HG02938 (cell line): ENCODE measurements around the gene PRMT7.
"Not testable (repeated sequence)": the region's sequence is repeated elsewhere in the genome, so short reads cannot be mapped to it uniquely, and the experiment has no call there.

Experiments used
- ATAC-seq: cut with Tn5 transposase; IDR thresholded peaks from one replicate; pipeline ENCODE4 v1.9.1; 2021; ENCODE audit warnings: mild to moderate bottlenecking, moderate library complexity; ENCODE audit not compliant: unreplicated experiment

PRMT7 gene

DNA sequence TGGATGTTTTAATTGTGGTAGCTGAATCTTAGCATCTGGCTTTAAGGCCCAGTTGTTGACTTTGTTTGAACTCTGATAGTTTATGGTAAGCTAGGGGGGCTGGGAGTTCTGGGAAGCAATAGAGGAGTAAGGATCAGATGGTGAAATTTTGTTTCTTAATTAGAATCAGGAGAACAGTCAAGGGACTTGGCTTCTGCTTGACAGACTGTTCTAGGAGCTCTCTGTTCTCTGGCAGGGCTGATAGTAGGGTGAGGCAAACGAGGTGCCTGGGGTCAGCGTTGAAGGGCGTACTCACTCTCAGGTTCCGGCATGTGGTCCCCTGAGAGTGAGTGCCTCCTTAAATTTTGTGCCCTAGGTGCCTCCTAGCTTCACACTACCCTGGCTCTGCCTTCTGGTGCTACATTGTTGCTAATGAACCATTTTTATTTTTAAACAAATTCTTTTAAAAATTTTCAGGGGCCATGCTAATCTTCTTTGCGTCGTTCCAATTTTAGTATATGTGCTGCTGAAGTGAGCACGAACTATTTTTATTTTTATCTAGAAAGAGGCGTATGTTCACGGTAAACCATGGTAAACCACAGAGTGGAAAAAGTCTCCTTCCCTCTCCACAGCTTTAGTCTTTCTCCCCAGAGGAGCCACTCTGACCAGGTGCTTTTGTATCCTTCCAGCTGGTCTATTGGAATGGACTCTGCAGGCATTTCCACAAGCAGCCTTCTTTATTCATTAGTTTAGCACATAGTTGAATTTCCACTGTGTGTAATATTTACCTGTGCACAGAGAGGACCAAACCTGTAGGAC lies 26.8 kb upstream of the PRMT7 start:
- no peak for ATAC-seq

DNA sequence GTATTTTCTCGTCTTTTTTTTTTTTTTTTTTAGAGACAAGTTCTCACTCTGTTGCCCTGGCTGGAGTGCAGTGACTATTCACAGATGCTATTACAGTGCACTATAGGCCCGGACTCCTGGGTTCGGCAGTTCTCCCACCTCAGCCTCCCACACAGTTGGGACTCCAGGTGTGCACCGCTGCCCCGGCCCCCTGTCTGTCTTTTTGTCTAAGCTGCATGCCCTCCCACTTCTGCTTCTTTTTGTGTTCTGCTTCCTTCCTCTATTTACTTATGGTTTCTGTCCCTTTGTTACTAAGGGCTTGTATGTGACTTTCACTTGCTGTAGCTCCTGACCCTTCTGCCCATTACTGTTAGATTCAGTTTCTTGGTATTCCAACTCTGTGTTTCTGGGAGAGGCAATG lies 26.0 kb upstream of the PRMT7 start:
- peak; percentile 42 for ATAC-seq

DNA sequence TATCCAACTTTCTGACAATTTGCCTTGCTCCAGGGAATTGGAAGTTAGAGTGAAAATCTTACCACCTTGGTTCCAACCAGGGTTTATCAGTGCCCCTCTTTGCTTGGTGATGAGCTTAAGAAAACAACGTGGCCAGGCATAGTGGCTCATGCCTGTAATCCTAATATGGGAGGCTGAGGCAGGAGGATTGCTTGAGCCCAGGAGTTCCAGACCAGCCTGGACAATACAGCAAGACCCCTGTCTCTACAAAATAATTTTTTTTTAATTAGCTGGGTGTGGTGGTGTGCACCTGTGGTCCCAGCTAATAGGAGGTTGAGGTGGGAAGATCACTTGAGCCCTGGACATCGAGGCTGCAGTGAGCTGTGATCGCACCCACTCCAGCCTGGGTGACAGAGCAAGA lies 25.1 kb upstream of the PRMT7 start:
- no peak for ATAC-seq

DNA sequence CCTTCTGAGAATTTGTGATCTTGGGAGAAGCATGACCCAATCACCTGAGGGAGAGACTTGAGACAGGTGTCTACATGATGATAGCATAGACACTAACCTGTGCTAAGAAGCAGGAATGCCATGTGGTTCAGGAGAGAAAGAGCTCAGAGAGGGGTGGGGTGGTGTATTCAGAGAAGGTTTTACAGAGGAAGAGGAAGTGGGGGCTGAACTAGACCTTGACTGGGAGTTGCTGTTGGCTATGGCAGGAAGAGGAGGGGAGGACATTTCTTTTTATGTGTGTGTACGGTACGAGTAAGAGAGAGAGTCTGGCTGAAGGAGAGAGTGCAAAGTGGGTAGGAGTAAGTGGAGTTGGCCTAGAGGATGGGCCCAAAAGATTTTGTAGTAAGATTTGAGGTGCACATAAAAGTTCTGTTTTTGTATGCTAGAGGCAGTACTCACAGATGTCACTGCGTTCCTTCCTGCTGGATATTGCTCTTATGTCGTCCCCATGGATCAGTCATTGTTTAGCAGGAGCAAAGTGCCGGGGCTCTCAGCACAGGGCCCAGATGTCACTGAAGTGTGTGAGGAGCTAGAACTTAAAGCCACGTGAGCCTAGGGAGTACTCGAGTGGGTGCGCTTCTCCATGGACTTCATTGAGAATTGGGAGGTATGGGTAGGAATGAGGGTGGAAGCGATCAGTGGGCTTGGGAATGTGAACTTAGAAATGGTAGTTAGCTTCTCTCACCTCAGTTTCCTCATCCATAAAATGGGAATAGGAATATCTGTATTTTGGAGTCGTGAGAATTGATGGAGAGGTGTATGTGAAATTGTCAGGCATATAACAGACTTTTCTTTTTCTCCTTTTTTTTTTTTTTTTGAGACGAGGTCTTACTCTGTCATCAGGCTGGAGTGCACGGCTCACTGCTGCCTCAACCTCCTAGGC lies 24.4 kb upstream of the PRMT7 start:
- no peak for ATAC-seq

DNA sequence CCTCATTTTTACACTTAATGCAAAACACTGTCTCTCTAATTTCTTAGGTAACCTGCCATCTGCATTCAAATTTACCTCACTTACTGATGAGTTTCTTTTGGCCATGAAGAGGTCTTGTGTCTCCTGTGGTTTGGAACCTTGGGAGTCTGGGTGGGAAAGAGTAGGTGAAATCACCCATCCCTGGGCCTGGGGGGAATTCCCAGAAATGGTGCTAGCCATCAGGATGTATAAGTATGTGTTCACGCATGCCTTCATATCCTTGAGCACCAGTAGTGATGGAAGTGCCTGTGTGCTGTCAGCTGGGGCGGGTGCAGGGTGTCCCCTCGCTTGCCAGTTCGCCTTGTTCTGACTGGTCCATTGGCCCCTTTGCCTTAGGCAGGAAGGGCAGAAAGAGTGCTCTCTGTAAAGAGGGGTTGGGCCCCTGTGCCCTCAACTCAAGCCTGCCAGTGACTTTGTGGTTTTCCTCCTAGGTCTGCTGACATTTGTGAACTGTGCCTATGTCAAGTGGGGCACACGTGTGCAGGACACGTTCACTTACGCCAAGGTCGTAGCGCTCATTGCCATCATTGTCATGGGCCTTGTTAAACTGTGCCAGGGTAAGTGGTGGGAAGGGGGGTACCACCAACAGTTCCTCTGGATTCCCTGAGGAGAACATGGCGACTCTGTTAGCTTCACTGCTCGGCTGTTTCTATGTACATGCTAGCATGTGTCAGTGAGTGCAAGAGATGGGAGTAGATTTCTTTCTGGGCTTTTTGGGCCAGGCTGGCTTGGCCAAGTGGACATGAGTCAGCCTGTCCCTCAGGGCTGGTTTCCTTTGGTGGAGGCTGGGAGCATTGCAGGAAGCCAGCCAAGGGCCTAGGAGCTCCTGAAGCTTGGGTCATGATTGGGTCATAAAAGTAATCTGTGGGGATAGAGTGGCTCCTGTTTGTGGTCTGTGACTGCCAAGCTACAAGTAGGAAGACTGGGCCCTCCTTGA lies 23.3 kb upstream of the PRMT7 start:
- no peak for ATAC-seq

DNA sequence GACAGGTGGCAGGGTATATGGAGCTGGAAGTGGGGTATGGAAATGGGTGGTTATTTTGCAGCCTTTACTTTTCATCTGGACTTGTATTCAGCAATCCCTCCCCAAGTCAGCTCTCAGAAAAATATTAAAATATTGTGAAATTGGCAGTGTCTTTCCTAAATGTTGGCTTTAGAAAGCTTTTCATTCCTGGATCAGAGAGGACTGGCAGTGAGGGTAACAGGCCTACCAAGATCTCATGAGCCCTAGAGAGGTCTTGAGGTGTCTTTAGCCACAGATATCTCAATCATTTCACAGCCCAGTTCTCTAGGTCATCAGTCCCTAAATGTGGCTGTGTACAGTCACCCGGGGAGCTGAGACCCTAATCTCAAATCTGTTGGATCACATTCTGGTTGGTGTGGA lies 22.6 kb upstream of the PRMT7 start:
- no peak for ATAC-seq

DNA sequence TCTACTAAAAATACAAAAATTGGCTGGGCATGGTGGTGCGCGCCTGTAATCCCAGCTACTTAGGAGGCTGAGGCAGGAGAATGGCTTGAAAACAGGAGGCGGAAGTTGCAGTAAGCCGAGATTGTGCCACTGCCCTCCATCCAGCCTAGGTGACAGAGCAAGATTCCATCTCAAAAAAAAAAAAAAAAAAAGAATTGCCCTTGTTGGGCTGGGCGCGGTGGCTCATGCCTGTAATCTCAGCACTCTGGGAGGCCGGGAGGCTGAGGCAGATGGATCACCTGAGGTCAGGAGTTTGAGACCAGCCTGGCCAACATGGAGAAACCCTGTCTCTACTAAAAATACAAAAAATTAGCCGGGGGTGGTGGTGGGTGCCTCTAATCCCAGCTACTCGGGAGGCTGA lies 22.0 kb upstream of the PRMT7 start:
- ATAC-seq = not testable (repeated sequence)

DNA sequence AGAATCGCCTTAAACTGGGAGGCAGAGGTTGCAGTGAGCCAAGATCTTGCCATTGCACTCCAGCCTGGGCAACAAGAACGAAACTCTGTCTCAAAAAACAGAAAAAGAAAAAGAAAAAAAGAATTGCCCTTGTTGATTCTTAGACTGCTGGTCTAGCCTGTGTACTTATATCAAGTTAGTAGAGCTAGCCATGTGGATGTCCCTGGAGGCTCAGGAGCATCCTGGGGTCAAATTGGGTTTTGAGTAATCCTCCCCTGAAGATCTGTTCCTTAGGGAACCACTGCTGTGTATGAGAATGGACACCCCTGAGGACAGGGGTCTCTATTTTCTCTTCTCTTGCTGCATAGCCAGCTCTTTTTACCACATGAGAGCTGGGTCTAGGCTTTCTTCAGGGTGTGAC lies 21.6 kb upstream of the PRMT7 start:
- ATAC-seq = no peak

DNA sequence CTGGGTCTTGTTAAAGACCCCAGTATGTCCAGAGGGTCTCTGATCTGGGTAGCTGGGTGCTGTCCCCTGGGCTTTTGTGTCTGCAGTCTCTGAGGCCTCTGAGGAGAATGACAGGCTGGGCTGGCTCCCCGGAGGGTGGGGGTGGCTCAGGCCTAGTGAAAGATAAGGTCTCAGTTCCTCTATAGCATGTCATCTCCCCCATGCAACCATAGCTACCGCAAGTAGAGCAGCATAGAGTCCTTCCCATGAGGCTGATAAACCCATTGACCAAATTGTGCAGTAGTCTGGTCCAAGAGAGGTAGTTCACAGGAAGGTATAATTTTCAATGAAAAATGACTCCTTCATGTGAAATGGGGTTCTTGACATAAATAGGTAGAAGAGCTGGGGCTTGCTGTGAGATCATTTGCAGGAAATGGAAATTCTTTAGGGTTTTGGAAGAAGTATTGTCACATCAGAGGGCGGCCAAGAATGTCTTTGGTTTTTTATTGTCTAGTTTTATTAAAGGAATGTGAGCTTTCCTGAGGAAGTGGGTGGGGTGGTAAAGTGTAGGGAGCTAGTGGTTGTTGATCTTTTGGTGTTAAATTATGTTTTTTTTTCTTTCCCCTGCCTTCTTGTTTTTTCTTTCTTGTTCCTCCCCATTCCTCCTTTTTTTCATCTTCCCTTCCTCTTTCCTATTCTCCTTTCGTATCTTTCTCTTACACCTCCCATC lies 21.0 kb upstream of the PRMT7 start:
- ATAC-seq = peak; percentile 81

DNA sequence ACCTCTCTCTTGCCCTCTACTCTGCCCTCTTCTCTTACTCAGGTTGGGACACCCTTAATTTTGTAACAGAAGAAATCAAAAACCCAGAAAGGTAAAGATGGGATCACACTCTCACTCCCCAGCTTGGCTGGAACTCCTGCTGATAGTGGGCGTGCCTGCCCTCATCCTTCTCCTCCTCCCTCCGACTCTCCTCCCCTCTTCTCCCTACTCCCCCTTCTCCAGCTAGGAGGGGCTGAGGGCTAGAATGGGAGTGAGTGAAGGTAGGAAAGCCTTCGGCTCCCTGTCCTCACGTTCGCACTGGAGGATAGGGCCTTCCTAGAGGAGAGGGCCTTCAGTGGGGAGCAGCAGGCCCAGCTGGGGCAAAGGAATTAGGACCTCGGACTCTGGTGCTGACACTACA lies 20.4 kb upstream of the PRMT7 start:
- ATAC-seq = no peak

DNA sequence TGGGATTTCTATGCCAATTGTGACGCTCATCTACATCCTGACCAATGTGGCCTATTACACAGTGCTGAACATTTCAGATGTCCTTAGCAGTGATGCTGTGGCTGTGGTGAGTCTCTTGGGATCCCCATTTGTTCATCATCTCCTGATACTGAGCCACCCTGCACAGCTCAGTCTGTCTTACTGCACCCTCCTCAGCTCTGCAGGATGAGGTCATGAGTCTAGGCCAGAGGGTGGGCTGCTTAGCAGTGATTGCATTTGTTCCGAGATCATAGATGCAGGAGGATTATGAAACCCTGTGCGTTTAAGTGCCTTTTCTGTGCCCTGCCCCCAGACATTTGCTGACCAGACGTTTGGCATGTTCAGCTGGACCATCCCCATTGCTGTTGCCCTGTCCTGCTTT lies 19.6 kb upstream of the PRMT7 start:
- ATAC-seq = no peak

DNA sequence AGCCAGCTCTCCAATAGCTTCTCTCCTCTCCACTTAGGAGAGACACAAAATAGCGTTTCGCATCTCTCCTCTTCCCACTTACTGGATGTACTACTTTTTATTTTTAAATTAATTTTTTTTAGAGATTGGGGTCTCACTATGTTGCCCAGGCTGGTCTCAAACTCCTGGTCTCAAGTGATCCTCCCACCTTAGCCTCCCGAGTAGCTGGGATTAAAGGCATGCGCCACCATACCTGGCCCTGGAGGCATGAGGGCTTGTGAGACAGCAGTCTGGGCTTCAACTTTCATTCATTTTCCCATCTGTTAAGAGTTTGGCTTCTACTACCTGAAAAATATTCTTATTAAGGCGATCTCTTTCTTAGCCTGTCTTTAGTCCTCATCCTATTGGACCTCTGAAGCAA lies 18.4 kb upstream of the PRMT7 start:
- no peak for ATAC-seq

DNA sequence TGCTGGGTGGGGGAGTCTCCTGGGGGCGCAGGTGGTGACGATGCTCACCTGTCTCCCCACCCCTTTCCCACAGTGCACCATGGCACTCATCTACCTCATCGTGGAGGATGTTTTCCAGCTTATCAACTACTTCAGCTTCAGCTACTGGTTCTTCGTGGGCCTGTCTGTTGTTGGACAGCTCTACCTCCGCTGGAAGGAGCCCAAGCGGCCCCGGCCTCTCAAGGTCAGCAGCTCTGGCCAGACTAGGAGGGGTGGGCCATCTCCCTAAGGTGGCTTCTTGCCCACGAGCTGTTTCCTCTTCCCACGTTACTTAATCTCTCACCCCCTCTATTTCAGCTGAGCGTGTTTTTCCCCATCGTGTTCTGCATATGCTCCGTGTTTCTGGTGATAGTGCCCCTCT lies 14.5 kb upstream of the PRMT7 start:
- no peak for ATAC-seq

DNA sequence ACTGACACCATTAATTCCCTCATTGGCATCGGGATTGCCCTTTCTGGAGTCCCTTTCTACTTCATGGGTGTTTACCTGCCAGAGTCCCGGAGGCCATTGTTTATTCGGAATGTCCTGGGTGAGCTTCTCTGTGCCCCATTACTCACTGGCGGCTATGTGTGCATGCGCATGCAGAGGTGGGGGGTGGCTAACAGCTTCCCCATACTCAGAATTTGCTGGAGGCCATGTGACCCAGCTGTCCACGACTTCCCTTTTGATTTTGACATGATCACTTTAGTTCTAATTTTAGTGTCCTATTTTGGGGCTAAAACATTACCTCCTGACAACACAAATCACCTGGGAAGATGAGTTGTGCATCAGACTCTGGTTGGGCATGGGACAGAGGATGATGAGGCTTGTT lies 14.1 kb upstream of the PRMT7 start:
- ATAC-seq = no peak

DNA sequence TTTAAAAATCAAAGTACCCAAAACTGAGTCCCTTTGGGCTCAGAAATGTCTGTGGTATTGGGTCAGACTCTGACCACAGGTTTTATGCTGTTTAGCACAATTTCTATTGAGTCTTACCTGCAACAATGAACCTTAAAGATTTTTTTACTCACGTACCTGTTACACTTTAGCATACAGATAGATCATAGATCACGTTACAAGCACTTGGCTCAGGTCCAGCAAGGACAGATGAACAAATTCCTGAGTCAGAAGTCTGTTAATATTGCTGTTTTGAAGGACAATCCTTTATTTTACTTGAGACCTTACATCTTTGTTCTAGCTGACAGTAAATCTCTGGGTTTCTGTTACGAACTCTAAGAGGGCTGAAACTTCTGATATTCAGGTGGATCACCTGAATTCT lies 12.9 kb upstream of the PRMT7 start:
- ATAC-seq = no peak

DNA sequence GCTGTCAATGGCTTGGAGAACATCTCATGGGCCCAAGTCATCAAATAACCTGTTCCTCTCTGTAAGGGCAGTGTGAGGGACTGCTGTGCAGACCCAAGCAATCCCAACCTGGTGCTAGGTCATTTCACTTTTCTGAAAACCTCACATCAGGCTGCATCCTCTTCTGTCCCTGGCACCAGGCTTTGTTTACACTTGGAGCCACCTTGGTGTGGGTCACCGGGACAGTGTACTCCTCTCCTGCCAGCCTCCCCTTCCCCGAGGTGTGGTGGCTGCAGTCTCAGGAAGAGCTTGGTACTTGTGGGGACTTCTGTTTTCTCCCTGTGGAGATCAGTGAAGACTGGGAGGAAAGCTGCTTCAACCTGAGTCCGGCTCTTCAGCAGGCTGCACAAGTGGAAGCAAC lies 12.5 kb upstream of the PRMT7 start:
- no peak for ATAC-seq

DNA sequence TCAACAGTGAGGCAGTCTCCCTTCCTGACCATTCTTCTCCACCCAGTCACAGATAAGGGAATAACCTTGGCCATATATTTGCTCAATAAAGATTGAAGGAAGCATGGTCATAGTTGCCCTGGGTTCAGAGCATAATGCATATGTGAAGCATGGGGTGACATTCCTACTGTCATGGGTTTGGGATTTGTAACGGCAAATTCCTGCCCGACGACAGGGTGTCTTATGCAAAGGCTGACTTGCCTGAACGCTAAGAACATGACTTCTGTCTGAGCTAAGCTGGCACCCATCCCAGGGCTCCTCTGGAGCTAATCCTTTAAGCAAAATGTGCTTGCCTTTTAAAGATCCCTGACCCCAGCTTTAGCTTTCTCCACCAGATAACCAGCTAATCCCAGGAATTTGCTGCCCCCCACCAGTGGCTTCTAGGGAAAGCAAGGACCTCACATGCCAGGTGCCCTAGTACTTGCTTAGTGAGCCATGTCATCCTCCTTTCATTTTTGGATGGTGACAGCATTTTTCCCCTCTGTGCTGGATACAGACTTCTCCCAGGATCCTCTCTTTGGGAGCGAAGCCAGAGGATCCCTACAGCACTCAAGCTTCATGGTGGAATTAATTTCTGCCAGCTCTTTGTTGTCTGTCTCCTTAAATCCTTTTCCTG lies 11.8 kb upstream of the PRMT7 start:
- ATAC-seq = no peak

DNA sequence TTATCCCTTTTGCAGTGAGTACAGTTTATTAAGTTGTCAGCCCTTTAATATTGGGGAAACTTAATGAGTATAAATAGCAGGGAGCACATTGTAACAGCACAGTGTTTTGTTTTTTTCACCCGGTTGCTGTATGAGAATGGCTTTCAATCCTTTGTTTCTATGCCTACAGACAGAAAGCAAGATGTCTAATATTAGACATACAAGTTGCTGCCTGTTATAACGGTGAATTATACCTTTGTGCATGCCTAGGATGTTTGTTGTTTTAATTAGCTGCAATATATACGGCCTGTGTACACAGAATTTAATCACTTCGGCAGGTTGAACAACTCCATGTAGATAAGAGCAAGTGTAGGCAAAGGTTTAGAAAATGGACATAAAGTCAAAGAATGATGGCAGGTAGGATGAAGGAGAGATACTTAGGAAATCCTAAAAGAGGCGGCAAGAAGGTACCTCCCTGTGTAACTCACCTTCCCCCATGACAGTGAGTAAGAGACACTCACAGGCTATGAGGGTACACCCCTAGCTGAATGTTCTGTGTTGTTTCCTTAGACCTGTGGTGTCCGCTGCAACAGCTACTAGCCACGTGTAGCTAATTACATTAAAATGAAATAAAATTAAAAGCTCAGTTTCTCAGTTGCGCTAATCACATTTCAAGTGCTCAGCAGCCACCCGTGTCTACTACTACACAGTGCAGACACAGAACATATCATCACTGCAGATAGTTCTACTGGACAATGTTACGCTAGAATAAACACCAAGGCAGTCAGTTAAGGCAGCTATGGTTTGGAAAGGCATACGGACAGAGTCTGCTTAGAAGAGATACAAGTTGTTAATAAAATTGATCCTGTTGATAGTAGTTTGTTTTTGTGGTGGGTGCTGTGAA lies 11.0 kb upstream of the PRMT7 start:
- no peak for ATAC-seq
